Stimulated activated CD8-positive, alpha-beta memory T cell treated with anti-CD3 and anti-CD28 coated beads, Interleukin-12 subunit alpha, Interleukin-12 subunit beta, amount 100 ng/mL, for 4 hours (primary cell): ENCODE data around the gene TTC39C.
"Not testable (repeated sequence)": the region's sequence is repeated elsewhere in the genome, so short reads cannot be mapped to it uniquely, and the experiment has no call there.

ENCODE experiments used
- DNase-seq: peaks from one replicate; pipeline ENCODE4 v3.0.0-alpha.2; 2020; ENCODE audit warnings: low read depth

TTC39C gene

DNA sequence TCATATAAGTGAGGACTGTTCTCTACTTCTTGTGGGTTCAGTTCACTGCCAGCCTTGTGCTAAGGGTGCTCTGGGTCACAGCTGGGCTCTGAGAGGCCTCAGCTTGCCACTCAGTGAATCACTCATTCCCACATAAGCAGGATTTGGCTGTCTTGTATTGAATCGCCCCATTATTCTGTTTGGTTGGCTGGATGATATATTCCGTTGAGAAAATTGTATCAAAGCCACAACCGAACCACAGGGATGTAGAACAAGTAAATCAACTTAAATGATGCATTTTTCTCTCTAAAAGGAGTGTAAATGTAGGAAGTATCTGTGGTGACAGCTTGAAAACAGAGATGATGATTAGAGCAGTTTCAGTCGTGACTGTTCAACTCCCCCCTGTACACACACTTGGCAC, 39.6 kb downstream of the TTC39C start:
- no peak for DNase-seq

DNA sequence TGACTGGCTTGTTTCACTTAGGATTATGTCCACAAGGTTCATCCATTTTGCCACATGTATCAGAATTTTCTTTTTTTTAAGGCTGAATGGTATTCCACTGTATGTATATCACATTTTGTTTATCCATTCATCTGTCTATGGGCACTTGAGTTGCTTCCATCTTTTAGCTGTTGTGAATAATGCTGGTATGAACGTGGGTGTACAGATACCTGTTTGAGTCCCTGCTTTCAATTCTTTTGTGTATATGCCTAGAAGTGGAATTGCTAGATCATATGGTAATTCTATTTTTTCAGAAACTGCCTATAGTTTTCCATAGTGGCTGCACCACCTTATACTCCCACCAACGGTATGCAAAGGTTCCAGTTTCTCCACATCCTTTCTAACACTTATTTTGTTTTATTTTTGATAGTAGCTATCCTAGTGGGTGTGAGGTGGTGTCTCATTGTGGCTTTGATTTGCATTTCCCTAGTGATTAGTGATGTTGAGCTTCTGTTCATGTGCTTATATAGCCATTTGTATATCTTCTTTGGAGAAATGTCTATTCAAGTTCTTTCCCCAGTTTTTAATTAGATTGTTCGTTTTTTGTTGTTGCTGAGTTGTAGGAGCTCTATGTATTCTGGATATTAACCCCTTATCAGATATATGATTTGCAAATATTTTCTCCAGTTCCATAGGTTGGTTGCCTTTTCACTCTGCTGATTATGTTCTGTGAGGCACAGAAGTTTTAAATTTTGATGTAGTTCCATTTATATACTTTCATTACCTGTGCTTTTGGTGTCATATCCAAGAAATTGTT, 40.7 kb downstream of the TTC39C start:
- no peak for DNase-seq

DNA sequence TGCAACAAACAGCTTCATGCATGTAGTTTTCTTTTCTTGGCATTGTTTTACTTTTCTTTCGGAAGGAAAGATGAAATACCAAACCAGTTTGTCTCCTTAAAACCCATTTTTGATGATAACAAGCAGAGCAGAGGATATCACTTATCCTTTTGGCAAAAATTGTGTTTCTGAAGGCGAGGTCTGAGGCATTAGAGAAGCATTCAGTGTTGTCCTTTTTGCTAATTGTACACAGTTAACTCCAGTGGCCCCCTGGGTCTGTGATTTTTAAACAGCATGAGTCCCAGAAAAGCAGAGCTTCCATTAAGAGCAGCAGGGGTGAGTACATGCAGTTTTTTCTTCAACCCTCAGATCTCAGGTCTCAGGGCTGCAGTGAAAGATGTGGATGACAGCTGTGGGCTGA, 41.3 kb downstream of the TTC39C start:
- no peak for DNase-seq

DNA sequence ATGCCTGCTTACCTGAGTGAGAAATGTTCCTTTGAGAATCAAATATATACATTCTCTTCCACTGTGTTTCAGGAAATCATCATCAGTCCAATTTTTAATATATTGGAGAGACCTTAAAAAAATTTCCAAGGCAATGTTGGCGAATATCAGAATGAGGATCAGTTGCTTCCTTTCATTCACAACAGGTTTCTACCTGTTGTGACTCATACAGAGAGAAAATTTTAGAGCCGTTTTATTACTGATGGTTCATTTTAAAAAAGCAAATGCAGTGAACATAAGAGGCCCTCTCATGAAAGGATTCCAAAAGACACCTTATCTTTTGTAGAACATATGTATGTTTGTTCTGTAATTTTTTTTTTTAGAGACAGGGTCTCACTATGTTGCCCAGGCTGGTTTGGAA, 42.0 kb downstream of the TTC39C start:
- DNase-seq = no peak

DNA sequence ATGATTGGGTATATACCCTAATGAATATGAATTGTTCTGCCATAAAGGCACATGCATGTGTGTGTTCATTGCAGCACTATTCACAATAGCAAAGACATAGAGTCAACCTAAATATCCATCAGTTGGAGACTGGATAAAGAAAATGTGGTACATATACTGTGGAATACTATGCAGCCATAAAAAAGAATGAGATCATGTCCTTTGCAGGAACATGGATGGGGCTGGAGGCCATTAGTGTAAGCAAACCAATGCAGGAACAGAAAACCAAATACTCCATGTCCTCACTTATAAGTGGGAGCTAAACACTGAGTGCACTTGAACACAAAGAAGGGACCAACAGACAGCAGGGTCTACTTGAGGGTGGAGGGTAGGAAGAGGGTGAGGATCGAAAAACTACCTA, 43.2 kb downstream of the TTC39C start:
- DNase-seq = no peak

DNA sequence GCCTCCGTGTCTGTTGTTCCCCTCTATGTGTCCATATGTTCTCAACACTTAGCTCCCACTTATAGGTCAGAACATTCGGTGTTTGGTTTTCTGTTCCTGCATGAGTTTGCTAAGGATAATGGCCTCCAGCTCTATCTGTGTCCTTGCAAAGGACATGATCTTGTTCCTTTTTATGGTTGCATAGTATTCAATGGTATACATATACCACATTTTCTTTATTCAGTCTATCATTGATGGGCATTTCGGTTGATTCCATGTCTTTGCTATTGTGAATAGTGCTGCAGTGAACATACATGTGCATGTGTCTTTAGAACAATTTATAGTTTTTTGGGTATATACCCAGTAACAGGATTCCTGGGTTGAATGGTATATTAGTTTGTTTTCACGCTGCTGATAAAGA, 44.8 kb downstream of the TTC39C start:
- not testable (repeated sequence) for DNase-seq

DNA sequence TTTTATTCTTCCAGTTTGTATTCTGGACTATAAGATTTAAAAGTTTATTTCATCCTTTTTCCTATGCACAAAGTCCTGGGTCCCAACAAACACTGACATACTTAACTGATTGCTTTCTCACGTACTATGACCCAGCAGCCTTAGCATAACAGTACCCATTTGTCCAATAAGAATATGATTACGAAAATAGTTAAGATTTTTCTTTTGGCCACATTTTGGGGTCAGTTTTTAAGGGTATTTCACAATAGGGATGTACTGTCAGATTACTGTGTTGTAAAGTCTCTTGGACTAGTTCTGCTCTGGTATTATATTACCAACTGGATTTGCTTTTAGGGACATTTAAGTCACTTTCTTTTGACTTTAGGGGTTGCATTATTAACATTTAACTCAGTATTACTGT, 46.1 kb downstream of the TTC39C start:
- DNase-seq = no peak

DNA sequence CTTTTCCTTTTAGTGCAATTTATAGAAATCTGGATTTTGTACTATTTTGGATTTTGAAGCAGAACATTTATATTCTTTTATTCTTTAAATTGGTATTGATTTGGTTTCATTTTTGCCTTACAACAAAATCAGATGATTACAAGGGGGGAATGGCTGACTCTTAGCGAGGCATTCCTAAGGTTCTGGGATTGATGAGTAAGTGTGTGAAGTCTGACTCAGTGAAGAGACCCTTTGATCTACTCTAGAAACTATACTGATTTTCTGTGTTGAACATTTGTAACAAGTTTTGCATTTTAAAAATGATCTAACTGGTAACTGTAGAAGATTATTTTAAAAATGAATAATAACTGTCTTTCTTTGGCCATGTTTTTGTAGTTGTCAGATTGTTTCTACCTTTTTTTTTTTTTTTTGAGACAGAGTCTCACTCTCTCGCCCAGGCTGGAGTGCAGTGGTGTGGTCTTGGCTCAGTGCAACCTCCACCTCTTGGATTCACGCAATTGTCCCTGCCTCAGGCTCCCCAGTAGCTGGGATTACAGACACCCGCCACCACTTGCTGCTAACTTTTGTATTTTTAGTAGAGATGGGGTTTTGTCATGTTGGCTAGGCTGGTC, 48.7 kb downstream of the TTC39C start:
- no peak for DNase-seq

DNA sequence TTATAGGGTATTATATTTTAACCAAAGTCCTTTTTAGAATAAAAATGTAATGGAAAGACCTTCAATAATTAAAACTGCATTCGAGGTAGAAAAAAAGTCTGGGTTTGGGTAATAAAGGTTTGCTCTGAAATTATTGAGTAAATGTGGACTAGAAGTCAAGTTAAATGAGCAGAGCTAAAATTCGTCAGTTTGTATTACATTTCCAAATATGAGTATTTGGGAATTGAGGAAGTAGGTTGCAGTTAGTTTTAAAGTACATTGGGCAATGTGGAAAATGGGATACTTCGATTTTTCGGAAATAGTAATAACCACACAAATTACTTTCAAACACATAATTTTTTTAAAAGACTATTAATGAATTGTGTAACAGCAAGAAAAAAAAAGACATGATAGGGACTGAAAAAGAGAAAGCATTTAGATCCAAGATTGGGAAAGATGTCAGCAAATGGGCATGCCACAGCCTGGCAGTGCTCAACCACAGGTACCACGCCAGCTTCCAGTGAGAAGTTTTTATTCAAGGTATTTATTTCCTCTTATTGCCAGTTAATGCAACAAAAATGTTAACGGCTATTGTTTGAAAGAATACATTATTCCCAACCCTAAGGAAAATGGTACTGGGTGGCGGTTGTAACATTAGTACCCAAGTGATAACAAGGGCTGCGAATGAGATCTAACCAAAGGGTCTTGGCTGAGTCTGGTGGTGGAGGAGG, 50.0 kb downstream of the TTC39C start:
- DNase-seq = no peak

DNA sequence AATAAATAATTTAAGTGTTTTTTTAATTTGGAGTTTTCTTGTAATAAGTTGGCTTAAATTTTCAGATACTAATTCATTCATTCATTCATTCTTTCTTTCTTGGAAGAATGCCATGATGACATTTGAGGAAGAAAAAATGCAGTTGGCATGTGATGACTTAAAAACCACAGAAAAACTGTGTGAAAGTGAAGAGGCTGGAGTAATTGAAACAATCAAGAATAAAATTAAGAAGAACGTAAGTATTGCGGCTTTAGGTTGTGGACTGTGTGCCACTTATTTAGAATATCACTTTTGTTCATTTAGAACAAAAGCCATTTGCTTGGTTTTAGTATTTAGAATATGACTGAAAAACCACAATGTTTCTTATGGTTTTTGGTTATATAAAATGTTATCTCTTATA, 51.4 kb downstream of the TTC39C start:
- no peak for DNase-seq

DNA sequence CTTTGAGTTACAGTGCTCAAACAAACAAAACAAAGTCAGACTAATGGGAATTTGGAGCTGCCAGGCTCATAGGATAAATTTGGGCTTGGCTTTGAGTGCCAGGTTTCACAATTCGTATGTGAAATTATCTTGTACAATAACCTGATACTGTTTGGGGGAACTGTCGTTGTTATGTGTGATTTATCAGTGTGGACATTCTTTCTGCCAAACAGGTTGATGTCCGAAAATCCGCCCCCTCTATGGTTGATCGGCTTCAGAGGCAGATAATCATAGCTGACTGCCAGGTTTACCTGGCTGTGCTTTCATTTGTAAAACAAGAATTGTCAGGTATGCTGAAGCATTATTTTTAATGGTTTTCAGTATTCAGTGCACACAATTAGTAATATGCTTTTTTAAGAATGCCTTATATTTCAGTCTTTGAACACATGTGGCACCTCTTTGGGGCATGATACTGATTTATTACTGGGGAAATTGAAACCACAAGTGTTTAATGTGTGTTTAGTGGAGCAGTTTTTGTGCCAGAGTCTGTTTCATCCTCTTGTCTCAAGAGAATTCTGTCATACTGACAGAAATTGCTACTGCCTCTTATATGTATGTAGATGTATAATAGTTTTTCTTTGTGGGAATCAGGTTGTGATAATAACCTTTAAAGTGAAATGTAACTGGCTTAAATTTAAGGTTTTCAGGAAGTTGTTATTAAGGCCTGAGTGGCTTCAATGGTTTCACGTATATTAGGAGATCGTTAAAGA, 54.6 kb downstream of the TTC39C start:
- DNase-seq = no peak

DNA sequence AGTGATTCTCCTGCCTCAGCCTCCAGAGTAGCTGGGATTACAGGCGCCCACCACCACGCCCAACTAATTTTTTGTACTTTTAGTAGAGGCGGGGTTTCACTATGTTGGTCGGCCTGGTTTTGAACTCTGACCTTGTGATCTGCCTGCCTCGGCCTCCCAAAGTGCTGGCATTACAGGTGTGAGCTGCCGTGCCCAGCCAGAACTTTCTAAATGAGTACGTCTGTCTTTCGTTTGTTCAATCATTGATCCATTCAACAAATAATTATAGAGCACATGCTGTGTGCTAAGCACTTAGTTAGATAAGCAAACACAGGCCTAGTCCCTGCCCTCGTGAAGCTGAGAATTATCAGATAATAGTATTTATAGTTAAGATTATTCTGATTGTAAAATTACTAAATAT, 56.5 kb downstream of the TTC39C start:
- DNase-seq = no peak

DNA sequence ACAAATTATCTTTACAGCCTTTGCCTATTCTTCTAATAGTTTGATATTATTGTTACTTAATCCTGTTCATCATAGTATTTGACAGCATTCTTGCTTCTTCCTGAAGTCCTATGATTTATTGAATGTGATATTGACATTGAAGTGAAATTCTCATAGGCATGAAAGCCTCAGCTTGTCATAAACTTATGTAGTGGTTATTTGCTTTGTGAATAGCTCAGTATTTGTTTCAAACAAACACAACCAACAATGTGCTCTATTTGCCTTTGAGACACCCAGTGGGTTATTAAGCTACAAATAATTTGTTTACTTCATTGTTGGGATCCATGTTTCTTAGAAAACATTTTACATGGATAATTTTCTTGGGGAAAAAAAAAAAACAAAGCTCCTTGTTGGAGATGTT, 57.2 kb downstream of the TTC39C start:
- DNase-seq = no peak

DNA sequence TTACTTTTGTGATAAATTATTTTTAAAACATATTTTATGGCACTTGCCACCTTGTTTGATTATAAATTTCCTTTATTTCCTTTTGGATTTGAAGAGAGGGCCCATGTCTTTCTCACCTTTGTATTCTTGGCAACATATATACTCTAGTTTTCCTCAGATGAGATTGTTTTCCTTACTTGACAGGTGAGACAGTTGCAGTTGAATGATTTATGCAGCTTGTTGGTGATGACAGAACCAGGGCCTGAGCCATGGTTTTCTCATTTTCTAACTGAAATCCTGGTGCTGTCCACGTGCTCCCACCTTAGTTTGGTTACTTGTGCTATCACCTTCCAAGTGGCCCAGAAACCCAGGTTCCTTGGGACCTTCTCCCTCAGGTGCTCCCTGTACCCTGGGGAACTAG, 58.2 kb downstream of the TTC39C start:
- DNase-seq = no peak

DNA sequence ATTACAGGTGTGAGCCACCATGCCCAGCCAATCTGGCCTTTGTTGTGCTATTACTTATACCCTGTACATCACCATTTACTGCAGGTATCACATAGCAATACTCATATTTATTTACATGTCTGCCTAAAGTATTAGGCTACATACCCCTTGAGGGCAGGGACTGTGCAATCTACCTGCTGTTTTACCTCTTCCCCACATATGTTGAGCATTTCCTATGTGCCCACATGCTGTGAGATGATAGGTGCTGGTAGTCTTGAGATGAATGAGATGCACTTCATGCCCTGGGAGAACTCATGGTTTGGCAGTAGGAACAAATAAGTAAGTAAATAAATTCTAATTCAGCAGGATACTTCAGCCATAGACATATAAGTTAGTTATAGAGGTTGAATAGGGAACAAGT, 59.2 kb downstream of the TTC39C start:
- DNase-seq = no peak

DNA sequence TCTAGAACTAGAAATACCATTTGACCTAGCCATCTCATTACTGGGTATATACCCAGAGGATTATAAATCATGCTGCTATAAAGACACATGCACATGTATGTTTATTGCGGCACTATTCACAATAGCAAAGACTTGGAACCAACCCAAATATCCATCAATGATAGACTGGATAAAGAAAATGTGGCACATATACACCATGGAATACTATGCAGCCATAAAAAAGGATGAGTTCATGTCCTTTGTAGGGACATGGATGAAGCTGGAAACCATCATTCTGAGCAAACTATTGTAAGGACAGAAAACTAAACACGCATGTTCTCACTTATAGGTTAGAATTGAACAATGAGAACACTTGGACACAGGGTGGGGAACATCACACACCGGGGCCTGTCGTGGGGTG, 60.2 kb downstream of the TTC39C start:
- not testable (repeated sequence) for DNase-seq

DNA sequence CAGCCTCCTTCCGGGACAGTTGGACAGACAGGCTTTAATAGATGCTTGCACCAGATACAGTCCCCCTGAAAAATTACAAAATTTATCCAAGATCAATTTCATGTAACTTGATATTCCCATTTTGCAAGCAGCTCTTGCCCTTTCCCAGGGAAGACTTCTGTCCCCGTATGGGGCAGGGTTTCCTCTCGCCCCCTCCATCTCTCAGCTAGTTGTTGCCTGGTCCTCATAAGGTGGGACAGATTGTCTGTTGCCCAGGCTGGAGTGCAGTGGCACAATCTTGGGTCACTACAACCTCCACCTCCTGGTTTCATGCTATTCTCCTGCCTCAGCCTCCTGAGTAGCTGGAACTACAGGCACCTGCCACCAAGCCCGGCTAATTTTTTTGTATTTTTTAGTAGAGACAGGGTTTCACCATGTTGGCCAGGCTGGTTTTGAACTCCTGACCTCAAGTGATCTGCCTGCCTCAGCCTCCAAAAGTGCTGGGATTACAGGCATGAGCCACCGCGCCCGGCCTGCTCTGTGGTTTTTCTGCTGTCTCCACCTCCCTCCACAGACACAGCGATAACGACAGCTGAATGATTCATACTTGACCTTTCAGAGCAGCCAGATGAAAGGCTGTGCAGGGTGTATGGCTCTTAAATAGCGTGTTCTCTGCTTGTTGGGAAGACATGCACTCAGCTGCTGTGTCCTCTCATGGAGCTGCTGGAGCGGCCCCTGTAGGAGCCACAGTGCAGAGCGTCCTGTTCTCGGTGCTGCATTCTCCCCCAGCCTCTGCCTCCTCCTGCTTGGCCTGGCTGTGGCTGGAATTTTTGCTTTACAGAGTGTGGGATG, 61.4 kb downstream of the TTC39C start:
- DNase-seq = peak; percentile 52

DNA sequence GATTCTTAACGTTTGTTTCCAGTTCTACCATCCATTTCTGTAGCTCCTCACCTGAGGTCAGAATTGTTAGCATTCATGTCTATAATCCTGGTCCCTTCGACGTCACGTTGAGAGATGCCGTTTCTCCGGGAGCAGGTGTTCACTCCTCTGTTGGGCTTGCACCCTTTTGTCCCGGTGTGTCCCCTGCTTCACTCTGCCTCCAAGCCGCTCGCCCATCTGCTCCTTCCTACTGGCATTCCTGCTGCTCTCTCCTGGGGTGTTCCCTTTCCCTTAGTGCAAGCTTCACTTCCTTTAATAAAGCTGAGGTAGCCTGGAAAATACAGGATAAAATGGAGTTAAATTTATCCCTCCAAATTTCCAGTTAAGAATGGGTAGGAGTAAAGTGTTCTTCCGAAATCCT, 62.4 kb downstream of the TTC39C start:
- no peak for DNase-seq

DNA sequence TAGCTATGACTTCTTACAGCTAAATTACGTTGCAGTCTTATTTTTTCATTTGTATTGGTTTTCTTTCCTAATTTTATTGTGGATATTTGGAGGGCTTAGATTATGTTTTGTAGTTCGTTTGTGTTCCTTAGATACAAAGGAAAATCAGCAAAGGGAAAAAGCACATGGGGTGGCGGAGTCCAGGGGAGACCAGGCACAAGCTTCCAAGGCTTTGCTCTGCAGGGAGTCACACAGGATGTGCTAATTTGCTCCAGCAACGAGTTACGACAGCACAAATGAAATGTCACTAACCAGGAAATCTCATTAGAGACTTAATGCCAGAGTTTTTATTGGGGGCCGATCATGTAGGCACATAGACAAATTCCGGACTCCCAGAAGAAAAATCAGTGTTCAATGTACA, 63.8 kb downstream of the TTC39C start:
- no peak for DNase-seq

DNA sequence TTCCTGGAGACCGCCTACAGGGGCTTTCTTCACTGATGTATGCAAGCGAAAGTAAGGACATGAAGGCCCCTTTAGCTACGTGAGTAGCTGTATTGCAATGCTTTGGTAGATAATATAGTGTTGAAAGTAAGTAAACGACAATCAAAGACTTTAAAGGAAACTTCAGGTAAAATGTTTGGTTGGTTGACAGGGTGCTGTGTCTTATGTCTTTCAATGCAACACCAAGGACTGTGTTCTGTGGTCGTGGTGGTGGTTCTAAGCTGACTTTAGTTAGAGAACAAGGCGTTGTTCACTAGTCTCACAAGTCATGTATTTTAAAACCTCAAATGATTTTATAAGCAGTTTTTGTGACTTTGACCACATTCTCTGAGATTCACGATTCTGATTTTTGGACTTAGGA, 66.3 kb downstream of the TTC39C start:
- no peak for DNase-seq

DNA sequence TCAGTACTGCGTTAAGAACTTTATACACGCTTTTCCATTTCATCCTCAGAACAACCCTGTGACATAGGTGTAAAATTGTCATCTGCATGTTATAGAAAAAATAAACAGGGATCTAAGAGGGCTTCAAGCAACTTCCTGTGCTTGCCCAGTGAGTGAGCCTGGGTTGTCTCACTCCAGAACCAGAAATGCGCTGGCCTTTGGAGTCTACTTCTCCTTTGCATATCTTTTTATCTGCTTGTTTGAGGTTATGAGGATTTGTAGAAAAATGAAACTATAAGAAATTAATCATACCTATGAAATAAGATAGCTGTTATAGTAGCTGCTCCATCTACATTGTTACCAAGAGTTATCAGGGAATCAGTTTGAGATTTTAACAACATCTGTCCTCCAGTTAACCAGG, 69.0 kb downstream of the TTC39C start:
- DNase-seq = no peak

DNA sequence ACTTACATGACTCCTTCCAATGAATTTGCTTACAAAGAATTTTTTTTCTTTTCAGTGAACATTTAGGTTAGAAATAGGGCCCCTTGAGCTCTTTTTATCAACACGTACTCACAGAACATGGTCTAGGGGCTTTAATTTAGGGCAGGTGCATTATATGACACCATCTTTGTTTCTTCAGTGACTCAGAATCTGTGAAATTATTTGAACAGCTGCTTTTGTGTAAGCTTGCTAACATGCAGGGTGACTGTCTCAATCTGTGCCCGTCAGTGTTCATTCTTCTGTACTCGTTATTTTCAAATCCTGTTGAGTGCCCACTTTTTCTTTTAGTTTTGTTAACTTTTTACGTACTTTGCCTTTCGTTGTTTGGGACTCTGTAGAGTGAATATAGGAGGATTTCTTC, 71.5 kb downstream of the TTC39C start:
- no peak for DNase-seq
